NCI-H187 treated with DMSO at 0.1 percent for 48 hours (cell line): Measurements from ENCODE around the gene HOXD10.

Experiments
- DNase-seq: peaks from one replicate; lab custom pipeline; 2025; lab: John Stamatoyannopoulos, UW

Gene HOXD10

GRCh38 chr2:176115883-176116813 lies at the start of gene HOXD10:
Gene HOXD10, plus strand, starts transcription at chr2:176116778. Its CDS starts 56 bp downstream, at chr2:176116834.
- no peak for DNase-seq

GRCh38 chr2:176067589-176068418 lies 48.8 kb upstream of the HOXD10 start:
- no peak for DNase-seq

GRCh38 chr2:176068419-176068832 lies 48.2 kb upstream of the HOXD10 start:
- DNase-seq, result no peak

- no peak for DNase-seq
These were observed 45.0 kb upstream of the HOXD10 start for GRCh38 chr2:176071330-176072291.

GRCh38 chr2:176072292-176072669 lies 44.3 kb upstream of the HOXD10 start:
- no peak for DNase-seq

GRCh38 chr2:176072951-176073904 lies 43.4 kb upstream of the HOXD10 start:
- no peak for DNase-seq

- no peak for DNase-seq
These were observed 41.6 kb upstream of the HOXD10 start for GRCh38 chr2:176074919-176075425.

- no peak for DNase-seq
These were observed 41.1 kb upstream of the HOXD10 start for GRCh38 chr2:176075481-176075880.

- DNase-seq, result no peak
These were observed 40.5 kb upstream of the HOXD10 start for GRCh38 chr2:176076063-176076462.

GRCh38 chr2:176076796-176077195 lies 39.8 kb upstream of the HOXD10 start:
- no peak for DNase-seq

- DNase-seq, result no peak
These were observed 37.9 kb upstream of the HOXD10 start for GRCh38 chr2:176078541-176079284.

GRCh38 chr2:176079285-176079830 lies 37.2 kb upstream of the HOXD10 start:
- no peak for DNase-seq

GRCh38 chr2:176079831-176080539 lies 36.6 kb upstream of the HOXD10 start:
- DNase-seq, result no peak

GRCh38 chr2:176080540-176081375 lies 35.8 kb upstream of the HOXD10 start:
- DNase-seq, result no peak

- no peak for DNase-seq
These were observed 35.2 kb upstream of the HOXD10 start for GRCh38 chr2:176081376-176081836.

GRCh38 chr2:176081837-176082524 lies 34.6 kb upstream of the HOXD10 start:
- no peak for DNase-seq

GRCh38 chr2:176082525-176082823 lies 34.1 kb upstream of the HOXD10 start:
- no peak for DNase-seq
